ENCODE data around the gene FA2H.

FA2H gene

DNA sequence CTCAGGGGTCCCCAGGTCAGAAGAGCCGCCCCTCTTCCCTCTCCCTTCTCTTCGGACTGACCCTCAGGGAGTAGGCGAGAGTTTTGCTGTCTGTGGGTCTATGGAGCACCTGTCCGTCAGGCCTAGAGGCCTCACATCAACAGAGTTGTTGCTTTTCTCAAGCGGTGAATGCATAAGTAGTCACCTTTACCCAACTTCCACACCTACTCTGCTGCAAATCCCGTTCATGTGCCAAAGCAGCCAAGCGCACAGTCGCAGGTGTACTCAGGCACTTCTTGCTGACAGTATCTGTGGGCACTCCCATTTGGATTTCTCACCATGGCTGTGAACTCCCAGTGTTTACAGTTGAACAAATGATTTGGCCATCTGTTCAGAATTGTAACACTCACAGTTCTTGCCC is 4.0 kb upstream of the FA2H start:
- no peak overlapping the region for H3K4me3 ChIP-seq (ENCODE audit: low read length)
- no peak for DNase-seq (ENCODE audit: low read depth)
- TF ChIP-seq, protein P1, sequence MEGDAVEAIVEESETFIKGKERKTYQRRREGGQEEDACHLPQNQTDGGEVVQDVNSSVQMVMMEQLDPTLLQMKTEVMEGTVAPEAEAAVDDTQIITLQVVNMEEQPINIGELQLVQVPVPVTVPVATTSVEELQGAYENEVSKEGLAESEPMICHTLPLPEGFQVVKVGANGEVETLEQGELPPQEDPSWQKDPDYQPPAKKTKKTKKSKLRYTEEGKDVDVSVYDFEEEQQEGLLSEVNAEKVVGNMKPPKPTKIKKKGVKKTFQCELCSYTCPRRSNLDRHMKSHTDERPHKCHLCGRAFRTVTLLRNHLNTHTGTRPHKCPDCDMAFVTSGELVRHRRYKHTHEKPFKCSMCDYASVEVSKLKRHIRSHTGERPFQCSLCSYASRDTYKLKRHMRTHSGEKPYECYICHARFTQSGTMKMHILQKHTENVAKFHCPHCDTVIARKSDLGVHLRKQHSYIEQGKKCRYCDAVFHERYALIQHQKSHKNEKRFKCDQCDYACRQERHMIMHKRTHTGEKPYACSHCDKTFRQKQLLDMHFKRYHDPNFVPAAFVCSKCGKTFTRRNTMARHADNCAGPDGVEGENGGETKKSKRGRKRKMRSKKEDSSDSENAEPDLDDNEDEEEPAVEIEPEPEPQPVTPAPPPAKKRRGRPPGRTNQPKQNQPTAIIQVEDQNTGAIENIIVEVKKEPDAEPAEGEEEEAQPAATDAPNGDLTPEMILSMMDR (IDR thresholded peaks at IDR 0.05; ENCODE audit: insufficient read depth, low read depth, low read length, missing control alignments) = no peak

DNA sequence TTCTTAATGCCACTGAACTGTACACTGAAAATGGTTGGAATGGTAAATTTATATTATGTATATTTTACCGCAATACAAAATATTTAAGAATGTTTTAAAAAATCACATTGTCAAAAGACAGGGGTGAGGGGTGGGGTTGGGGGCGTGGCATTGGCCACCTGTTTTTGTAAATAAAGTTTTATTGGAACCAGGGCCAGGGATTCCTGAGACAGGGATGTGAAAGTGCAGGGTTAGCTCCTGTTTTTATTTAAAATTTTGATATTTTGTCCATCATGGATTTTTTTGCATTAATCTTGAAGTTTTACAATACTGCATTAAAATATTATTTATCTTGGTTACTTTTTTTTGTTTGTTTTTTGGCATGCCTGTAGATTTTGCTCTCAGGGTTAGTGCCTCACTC is 2.3 kb upstream of the FA2H start:
- DNase-seq (ENCODE audit: low read depth) = no peak
- no peak overlapping the region for H3K4me3 ChIP-seq (ENCODE audit: low read length)

DNA sequence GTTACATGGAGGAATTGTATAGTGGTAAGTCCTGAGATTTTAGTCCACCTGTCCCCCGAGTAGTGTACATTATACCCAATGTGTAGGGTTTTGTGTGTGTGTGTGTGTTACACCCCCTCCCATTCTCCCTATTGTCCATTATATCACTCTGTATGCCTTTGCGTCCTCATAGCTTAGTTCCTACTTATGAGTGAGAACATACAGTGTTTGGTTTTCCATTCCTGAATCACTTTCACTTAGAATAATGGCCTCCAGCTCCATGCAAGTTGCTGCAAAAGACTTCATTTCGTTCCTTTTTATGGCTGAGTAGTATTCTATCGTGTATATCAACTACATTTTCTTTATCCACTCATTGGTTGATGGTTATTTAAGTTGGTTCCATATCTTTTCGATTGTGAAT is 635 bp upstream of the FA2H start:
- H3K4me3 ChIP-seq (ENCODE audit: low read length) = no peak overlapping the region
- TF ChIP-seq, protein P1 (IDR thresholded peaks at IDR 0.05; ENCODE audit: insufficient read depth, low read depth, low read length, missing control alignments) = no peak
- no peak for DNase-seq (ENCODE audit: low read depth)

More for the DNA sequence above, 2.3 kb upstream of the FA2H start:
- TF ChIP-seq, protein P1 (IDR thresholded peaks at IDR 0.05; ENCODE audit: insufficient read depth, low read depth, low read length, missing control alignments) = no peak

DNA sequence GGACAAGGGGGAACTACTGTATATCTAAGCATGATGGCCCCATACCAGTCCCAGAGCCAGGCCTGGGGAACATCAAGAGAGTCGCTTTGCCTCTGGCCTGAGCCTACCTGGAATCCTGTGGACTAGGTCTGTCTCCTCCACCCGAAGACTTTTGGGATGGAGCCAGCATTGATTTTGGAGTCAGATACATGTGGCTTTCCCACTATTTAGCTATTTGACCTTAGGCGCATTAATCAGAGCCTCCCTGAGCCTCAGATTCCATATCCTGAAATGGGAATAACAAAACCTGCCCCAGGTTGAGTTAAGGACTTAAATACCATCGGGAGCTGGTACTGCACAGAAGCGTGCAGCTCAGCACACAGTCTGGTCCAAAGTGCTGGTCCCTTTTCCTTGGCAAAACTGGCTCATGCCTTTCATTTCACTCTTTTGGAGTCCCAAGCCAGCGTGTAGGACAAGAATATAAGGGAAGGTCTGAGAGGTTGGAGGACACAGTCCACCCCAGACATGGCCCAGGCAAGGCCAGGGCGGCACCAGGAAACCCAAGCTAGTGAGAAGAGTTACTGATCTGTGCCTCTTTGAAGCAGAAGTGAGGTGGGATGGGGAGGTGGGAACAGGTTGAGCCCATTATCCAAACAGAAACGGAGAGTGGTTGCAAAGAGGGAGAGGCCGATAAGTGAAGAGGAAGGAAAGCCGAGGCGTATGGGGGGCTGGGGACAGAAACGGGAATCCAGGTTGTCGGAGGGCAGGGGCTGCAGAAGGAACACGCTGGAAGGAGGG is 986 bp downstream of the FA2H start:
- TF ChIP-seq, protein P1 (IDR thresholded peaks at IDR 0.05; ENCODE audit: insufficient read depth, low read depth, low read length, missing control alignments) = no peak
- DNase-seq (ENCODE audit: low read depth) = no peak
- H3K4me3 ChIP-seq (ENCODE audit: low read length) = no peak overlapping the region

DNA sequence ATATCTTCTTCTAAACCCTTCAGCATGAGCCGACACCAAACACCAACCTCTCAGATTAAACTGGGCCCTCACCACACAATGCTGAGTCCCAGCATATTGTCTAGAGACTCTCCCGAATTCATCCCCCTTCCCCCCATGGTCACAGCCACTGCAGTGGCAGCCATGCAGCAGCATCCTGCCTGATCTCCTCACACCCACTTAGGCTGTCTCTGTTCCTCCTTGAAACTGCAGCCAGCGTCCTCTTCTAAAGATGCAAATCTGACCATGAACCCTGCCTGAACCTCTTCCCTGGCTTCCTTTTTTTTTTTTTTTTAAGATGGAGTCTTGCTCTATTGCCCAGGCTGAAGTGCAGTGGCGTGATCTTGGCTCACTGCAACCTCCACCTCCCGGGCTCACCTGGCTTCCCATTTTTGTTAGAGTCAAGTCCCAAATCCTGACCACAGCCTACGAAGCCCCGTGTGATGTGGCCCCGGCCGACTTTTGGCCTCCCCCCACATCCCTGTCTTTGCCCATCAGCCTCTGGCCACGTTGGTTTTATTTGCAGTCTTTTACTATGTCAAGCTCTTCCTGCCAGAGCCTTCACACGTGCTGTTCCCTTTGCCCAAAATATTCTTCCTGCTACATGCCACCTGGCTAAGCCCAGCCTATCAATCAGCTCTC is 2.8 kb downstream of the FA2H start:
- TF ChIP-seq, protein P1 (IDR thresholded peaks at IDR 0.05; ENCODE audit: insufficient read depth, low read depth, low read length, missing control alignments) = no peak
- no peak overlapping the region for H3K4me3 ChIP-seq (ENCODE audit: low read length)
- no peak for DNase-seq (ENCODE audit: low read depth)

DNA sequence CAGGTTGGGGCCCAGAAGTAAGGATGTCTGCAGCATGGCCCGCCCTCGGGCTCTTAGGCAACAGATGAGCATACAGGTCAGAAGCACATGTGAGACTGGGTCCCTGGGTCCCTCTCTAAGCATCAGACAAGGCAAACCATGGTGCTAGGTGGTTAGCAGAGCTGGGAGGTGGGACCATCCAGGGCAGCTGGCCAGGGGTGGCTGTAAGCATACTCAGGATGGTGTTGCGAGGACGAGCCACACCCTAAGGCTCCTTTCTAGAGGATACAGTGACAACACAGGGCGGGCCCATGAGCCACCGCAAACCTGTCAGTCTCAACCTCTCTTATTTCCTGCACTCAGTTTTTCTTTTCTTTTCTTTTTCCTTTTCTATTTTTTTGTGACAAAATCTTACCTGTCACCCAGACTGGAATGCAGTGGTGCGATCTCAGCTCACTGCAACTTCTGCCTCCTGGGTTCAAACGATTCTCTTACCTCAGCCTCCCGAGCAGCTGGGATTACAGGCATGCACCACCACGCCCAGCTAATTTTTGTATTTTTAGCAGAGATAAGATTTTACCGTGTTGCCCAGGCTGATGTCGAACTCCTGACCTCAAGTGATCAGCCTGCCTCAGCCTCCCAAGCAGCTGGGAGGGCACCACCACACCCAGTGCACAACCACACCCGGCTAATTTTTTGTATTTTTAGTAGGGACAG is 3.6 kb downstream of the FA2H start:
- TF ChIP-seq, protein P1 (IDR thresholded peaks at IDR 0.05; ENCODE audit: insufficient read depth, low read depth, low read length, missing control alignments) = no peak
- no peak for DNase-seq (ENCODE audit: low read depth)

More for the DNA sequence above, 3.6 kb downstream of the FA2H start:
- no peak overlapping the region for H3K4me3 ChIP-seq (ENCODE audit: low read length)
